Activated naive CD4-positive, alpha-beta T cell treated with anti-CD3 and anti-CD28 coated beads, Interleukin-2, amount 50 U/mL, for 16 hours (primary cell): ENCODE results near the gene OR5T1.

Experiments used
- DNase-seq: peaks from one replicate; pipeline ENCODE4 v3.0.0-alpha.2; 2020

OR5T1 gene

DNA sequence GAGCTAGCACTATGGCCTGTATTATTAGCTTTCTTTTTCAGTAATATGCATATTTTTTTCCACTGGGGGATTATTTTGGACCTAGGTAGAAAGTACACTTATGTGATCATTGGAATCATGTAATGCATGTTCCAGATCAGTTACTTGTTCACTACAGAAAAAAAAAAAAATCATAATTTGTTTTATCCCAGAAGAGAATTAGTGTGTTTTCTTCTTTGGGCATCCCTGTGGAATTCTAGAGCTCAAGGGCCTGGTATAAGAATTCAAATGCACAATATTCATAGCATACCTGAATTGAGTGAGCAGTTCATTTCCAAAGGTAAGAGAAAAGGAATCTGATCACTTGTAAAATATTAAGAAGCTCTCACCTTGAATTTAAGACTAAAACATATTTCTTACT is at the start of gene OR5T1:
Gene OR5T1, plus strand, starts transcription at position 301 of the 400 bp plus-strand sequence. CDS start 1,485 bp downstream, outside the sequence.
- no peak for DNase-seq

DNA sequence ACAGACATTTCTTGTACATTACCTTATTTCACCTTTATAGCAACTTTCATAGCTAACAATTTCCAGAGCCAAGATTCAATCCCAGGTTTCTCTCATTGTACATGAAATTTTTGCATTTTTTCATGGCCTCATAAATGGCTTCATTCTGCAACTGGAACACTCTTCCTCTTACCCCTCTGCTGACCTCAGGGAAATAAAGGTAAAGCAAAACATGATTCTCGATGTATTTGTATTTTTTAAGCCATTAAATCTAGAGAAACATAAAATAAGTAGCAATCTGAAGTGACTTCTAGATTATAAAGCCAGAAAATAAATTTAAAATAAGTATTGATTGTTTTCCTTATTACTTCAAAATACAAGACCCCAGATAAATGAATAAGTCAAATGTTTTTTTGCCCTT is 39.8 kb upstream of the OR5T1 start, which contains the start of gene OR5T2:
Gene OR5T2, minus strand, starts transcription at position 101 of the 400 bp plus-strand sequence. CDS start 1,193 bp downstream, outside the sequence.
- no peak for DNase-seq

DNA sequence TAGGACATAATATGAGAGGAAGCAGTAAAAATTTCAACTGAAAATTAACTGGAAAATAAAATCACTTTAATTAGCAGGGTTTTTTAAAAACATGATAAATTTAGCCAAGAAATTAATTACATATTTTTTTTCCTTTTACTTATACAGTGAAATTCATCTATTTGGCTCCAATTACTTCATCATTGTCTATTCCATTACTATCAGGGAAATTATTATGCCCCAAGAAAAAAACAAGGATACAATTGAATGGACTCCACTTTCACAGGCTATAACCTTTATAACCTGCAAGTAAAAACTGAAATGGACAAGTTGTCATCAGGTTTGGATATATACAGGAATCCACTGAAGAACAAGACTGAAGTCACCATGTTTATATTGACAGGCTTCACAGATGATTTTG is 22.0 kb upstream of the OR5T1 start, which contains the start of gene OR5T3:
Gene OR5T3, plus strand, starts transcription at position 301 of the 400 bp plus-strand sequence. Its CDS starts 0 bp downstream, at position 301.
- DNase-seq, result no peak

GRCh38 chr11:56271092-56271491 is 2.9 kb upstream of the OR5T1 start:
- no peak for DNase-seq

GRCh38 chr11:56292154-56292553 is 18.2 kb downstream of the OR5T1 start, which contains the start of gene OR8H1:
TSS of gene OR8H1 (minus strand) at chr11:56292254. CDS start at chr11:56291062, 1,192 bp downstream.
- DNase-seq, result no peak

DNA sequence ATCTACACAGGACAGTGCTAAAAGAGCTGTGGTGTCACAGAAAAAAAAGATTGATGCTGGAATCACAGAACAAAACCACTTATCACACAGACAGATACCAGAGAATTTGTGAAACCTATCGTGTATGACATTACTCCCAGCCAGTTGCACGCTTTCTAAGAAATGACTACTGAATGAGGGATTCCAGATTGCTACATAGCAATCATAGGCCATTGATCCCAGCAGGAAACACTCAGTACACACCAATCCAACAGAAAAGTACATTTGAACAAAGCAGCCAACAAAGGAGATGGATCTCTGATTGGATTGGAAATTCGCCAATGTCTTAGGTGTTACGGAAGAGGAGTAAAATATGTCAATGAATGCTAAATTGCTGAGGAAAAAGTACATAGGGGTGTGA is 22.9 kb downstream of the OR5T1 start:
- no peak for DNase-seq

GRCh38 chr11:56307836-56308235 is 33.9 kb downstream of the OR5T1 start:
- DNase-seq, result no peak

- DNase-seq, result no peak
Measured at GRCh38 chr11:56314844-56315243, 40.9 kb downstream of the OR5T1 start, which contains the start of gene OR8K3. TSS of gene OR8K3 (plus strand) at chr11:56315144. CDS start at chr11:56318307, 3,163 bp downstream.
